H9 (cell line): ENCODE measurements around the gene WASF3. TPM values are rescaled to one million over a fixed set of nuclear protein-coding genes. Genes with fewer than 3 reads are reported as not detected.

Source experiments
- DNase-seq: peaks from one replicate; pipeline ENCODE4 v3.0.0-alpha.2; 2017
- H2AFZ ChIP-seq: one replicate; pipeline ENCODE4 v1.6.1; 2013; ENCODE audit warnings: mild to moderate bottlenecking, low read length, control low read depth, moderate library complexity
- H2AK5ac ChIP-seq: 2 replicates; pipeline ENCODE4 v1.6.1; 2013; ENCODE audit warnings: low read length, control low read depth, mixed read lengths; ENCODE audit not compliant: insufficient read length
- H2BK120ac ChIP-seq: one replicate; pipeline ENCODE4 v1.6.1; 2013; ENCODE audit warnings: low read depth, mild to moderate bottlenecking, low read length, control low read depth, inconsistent platforms; ENCODE audit not compliant: poor library complexity, severe bottlenecking
- H2BK12ac ChIP-seq: 2 replicates; pipeline ENCODE4 v1.6.1; 2013; ENCODE audit warnings: low read length, control low read depth, mixed read lengths, low read depth; ENCODE audit not compliant: insufficient read length
- H2BK15ac ChIP-seq: 2 replicates; pipeline ENCODE4 v1.6.1; 2013; ENCODE audit warnings: low read depth, low read length, control low read depth
- H2BK20ac ChIP-seq: one replicate; pipeline ENCODE4 v1.6.1; 2013; ENCODE audit warnings: low read depth, mild to moderate bottlenecking, low read length, control low read depth, inconsistent platforms; ENCODE audit not compliant: poor library complexity, severe bottlenecking
- H2BK5ac ChIP-seq: 2 replicates; pipeline ENCODE4 v1.6.1; 2013; ENCODE audit warnings: low read length, control low read depth, mixed read lengths; ENCODE audit not compliant: insufficient read length
- H3K14ac ChIP-seq: 2 replicates; pipeline ENCODE4 v1.6.1; 2013; ENCODE audit warnings: low read length, control low read depth; ENCODE audit not compliant: insufficient read depth
- H3K18ac ChIP-seq: 2 replicates; pipeline ENCODE4 v1.6.1; 2013; ENCODE audit warnings: low read depth, mild to moderate bottlenecking, mixed read lengths, low read length, control low read depth; ENCODE audit not compliant: insufficient read length
- H3K23ac ChIP-seq: 2 replicates; pipeline ENCODE4 v1.6.1; 2013; ENCODE audit warnings: low read length, control low read depth, mixed read lengths, low read depth; ENCODE audit not compliant: insufficient read length
- H3K23me2 ChIP-seq: 2 replicates; pipeline ENCODE4 v1.6.1; 2013; ENCODE audit warnings: low read depth, mild to moderate bottlenecking, mixed read lengths, low read length, control low read depth; ENCODE audit not compliant: insufficient read length, poor library complexity, severe bottlenecking
- H3K27ac ChIP-seq: 2 replicates; pipeline ENCODE4 v1.5.1; 2013; ENCODE audit warnings: low read length, control low read depth, mixed read lengths, low read depth; ENCODE audit not compliant: insufficient read length
- H3K27me3 ChIP-seq: 2 replicates; pipeline ENCODE4 v1.6.1; 2013; ENCODE audit warnings: low read length, control low read depth, inconsistent platforms; ENCODE audit not compliant: insufficient read depth
- H3K4ac ChIP-seq: 2 replicates; pipeline ENCODE4 v1.6.1; 2013; ENCODE audit warnings: low read depth, mild to moderate bottlenecking, control low read depth, inconsistent platforms, low read length, moderate library complexity
- H3K4me1 ChIP-seq: 2 replicates; pipeline ENCODE4 v1.6.1; 2013; ENCODE audit warnings: low read length, control low read depth, inconsistent platforms; ENCODE audit not compliant: insufficient read depth
- H3K4me2 ChIP-seq: 2 replicates; pipeline ENCODE4 v1.6.1; 2013; ENCODE audit warnings: low read length, control low read depth, mixed read lengths; ENCODE audit not compliant: insufficient read length, insufficient read depth
- H3K56ac ChIP-seq: 2 replicates; pipeline ENCODE4 v1.6.1; 2013; ENCODE audit warnings: low read depth, mild to moderate bottlenecking, mixed read lengths, low read length, control low read depth; ENCODE audit not compliant: insufficient read length
- H3K79me1 ChIP-seq: 2 replicates; pipeline ENCODE4 v1.6.1; 2013; ENCODE audit warnings: low read depth, mild to moderate bottlenecking, moderate library complexity, low read length, control low read depth, inconsistent platforms; ENCODE audit not compliant: insufficient read depth, poor library complexity, severe bottlenecking
- H3K79me2 ChIP-seq: 2 replicates; pipeline ENCODE4 v1.6.1; 2013; ENCODE audit warnings: low read length, control low read depth, inconsistent platforms; ENCODE audit not compliant: insufficient read depth
- H3K9ac ChIP-seq: 2 replicates; pipeline ENCODE4 v1.6.1; 2013; ENCODE audit warnings: low read length, control low read depth, mixed read lengths; ENCODE audit not compliant: insufficient read length; ENCODE audit errors: extremely low read depth
- H3K9me3 ChIP-seq: one replicate; pipeline ENCODE4 v1.6.1; 2013; ENCODE audit warnings: low read depth, low read length, inconsistent platforms; ENCODE audit not compliant: control insufficient read depth
- H3T11ph ChIP-seq: one replicate; pipeline ENCODE4 v1.6.1; 2013; ENCODE audit warnings: mild to moderate bottlenecking, low read length, control low read depth, inconsistent platforms
- H4K20me1 ChIP-seq: one replicate; pipeline ENCODE4 v1.6.1; 2013; ENCODE audit not compliant: control insufficient read depth, insufficient read length, insufficient read depth
- H4K5ac ChIP-seq: 2 replicates; pipeline ENCODE4 v1.6.1; 2013; ENCODE audit warnings: low read depth, mild to moderate bottlenecking, mixed read lengths, low read length, control low read depth; ENCODE audit not compliant: insufficient read length
- H4K8ac ChIP-seq: replicated peaks from 2 replicates; pipeline ENCODE4 v1.6.1; 2013; ENCODE audit warnings: low read length, control low read depth, mixed read lengths, low read depth; ENCODE audit not compliant: insufficient read length
- H4K91ac ChIP-seq: 2 replicates; pipeline ENCODE4 v1.6.1; 2013; ENCODE audit warnings: low read depth, mild to moderate bottlenecking, moderate library complexity, mixed read lengths, low read length, control low read depth; ENCODE audit not compliant: insufficient read length
- H3K27ac Mint-ChIP-seq, 3 experiments: 2 replicates in 2 of 3; 3 replicates in 1 of 3; pipeline ENCODE4 v1.8.0; 2020 to 2021; ENCODE audit warnings: mixed read lengths in 3 of 3, mild to moderate bottlenecking in 1 of 3, moderate library complexity in 1 of 3
- H3K27me3 Mint-ChIP-seq: 2 replicates; pipeline ENCODE4 v1.8.0; 2021; ENCODE audit warnings: low read depth, mild to moderate bottlenecking, moderate library complexity, mixed read lengths
- H3K36me3 Mint-ChIP-seq, 3 experiments: 2 replicates in 2 of 3; 3 replicates in 1 of 3; pipeline ENCODE4 v1.8.0; 2020 to 2021; ENCODE audit warnings: low read depth in 3 of 3, mixed read lengths in 3 of 3; ENCODE audit not compliant: insufficient read depth in 1 of 3
- H3K4me1 Mint-ChIP-seq, 2 experiments: 2 replicates each; pipeline ENCODE4 v1.8.0; 2020; ENCODE audit warnings: mixed read lengths in 2 of 2
- H3K4me3 Mint-ChIP-seq, 2 experiments: 2 replicates in 1 of 2; 3 replicates in 1 of 2; pipeline ENCODE4 v1.8.0; 2020 to 2021; ENCODE audit warnings: mild to moderate bottlenecking in 2 of 2, mixed read lengths in 2 of 2, moderate library complexity in 1 of 2
- H3K9me3 Mint-ChIP-seq, 2 experiments: 2 replicates in 1 of 2; 3 replicates in 1 of 2; pipeline ENCODE4 v1.8.0; 2020; ENCODE audit warnings: mild to moderate bottlenecking in 2 of 2, mixed read lengths in 2 of 2, moderate library complexity in 1 of 2
- WGBS: extraction: QIAGEN DNeasy Blood & Tissue Kit; methylation state at CpG from one replicate; pipeline ENCODE4 v1.1.7; 2013; ENCODE audit warnings: missing lambda C conversion rate, low lambda C conversion rate, mixed read lengths; ENCODE audit not compliant: insufficient read length; ENCODE audit errors: extremely low coverage; 5-methylcytosine and 5-hydroxymethylcytosine counted together
- total RNA-seq: library from RNA; stranded (reverse); gene quantifications from 2 replicates; pipeline ENCODE4 v1.2.1, GENCODE V29; 2021
- TF ChIP-seq, protein P1 (sequence below): fragments of 200-600 bp; sonication (generic); conservative IDR thresholded peaks from 3 replicates; pipeline ENCODE4 v1.8.0; 2021; ENCODE audit warnings: antibody characterized with exemption, mild to moderate bottlenecking

The WASF3 gene
- total RNA-seq, 1 experiment from 2014 or later = 22.2 TPM

DNA sequence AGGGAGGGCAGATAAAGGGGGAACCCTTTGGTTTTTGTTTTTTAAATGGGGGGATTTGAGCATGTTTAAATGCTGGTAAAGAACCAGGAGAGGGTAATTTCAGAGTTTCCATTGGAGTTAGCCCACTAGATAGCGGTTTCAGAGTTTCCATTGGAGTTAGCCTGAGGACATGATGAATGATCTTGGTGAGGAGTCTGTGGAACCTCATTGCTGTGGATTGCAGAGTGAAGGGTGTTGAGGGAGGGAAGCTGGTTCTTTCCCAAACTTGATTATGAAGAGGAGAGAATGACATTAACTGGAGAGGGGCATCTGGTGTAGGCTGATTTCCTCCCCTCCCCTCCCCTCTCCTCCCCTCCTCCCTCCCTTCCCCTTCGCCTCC, 5.0 kb downstream of the WASF3 start:
- Histone ChIP-seq H3K9me3 (no peaks in the 10 kb centered on the region), H3K79me1 (peaks cover 9% of the 10 kb centered on the region), H3K56ac (no peak overlapping the region), H4K91ac (no peak overlapping the region), H3K18ac (no peak overlapping the region), H3K14ac (no peak overlapping the region), H3K79me2 (peaks cover 13% of the 10 kb centered on the region; the same call in 1 of the 2 replicates), H2AK5ac (no peak overlapping the region), H2BK120ac (no peak overlapping the region), H3K27ac (no peak overlapping the region), H2BK5ac (no peak overlapping the region), H3K27me3 (no peaks in the 10 kb centered on the region), H4K5ac (no peak overlapping the region), H3K4me1 (peaks cover 5% of the 10 kb centered on the region; the same call in 1 of the 2 replicates), H3K4ac (no peak overlapping the region), H2BK12ac (no peak overlapping the region), H3K23ac (no peak overlapping the region), H4K20me1 (no peaks in the 10 kb centered on the region), H4K8ac (no peak overlapping the region), H3K4me2 (no peak overlapping the region), H3K9ac (no peak overlapping the region), H2BK15ac (no peak overlapping the region), H2AFZ (no peak overlapping the region), H2BK20ac (no peak overlapping the region), H3K23me2 (peaks cover 3% of the 10 kb centered on the region), H3T11ph (no peak overlapping the region)
- no CpG with 5 or more reads among the region's 2 CpGs for WGBS
- DNase-seq = no peak
- no peaks in the 10 kb centered on the region; a peak in 1 of 5 replicates for H3K9me3 Mint-ChIP-seq
- TF ChIP-seq, protein P1, sequence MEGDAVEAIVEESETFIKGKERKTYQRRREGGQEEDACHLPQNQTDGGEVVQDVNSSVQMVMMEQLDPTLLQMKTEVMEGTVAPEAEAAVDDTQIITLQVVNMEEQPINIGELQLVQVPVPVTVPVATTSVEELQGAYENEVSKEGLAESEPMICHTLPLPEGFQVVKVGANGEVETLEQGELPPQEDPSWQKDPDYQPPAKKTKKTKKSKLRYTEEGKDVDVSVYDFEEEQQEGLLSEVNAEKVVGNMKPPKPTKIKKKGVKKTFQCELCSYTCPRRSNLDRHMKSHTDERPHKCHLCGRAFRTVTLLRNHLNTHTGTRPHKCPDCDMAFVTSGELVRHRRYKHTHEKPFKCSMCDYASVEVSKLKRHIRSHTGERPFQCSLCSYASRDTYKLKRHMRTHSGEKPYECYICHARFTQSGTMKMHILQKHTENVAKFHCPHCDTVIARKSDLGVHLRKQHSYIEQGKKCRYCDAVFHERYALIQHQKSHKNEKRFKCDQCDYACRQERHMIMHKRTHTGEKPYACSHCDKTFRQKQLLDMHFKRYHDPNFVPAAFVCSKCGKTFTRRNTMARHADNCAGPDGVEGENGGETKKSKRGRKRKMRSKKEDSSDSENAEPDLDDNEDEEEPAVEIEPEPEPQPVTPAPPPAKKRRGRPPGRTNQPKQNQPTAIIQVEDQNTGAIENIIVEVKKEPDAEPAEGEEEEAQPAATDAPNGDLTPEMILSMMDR = no peak
- no peak overlapping the region for H3K4me3 Mint-ChIP-seq
- peaks cover 11 to 13% of the 10 kb centered on the region in 2 experiments for H3K4me1 Mint-ChIP-seq
- H3K27ac Mint-ChIP-seq = no peak overlapping the region
- H3K27me3 Mint-ChIP-seq = peaks cover 16% of the 10 kb centered on the region
- peaks cover 0 to 4% (median 0%) of the 10 kb centered on the region in 3 experiments; a peak in 2 of 7 replicates for H3K36me3 Mint-ChIP-seq
